A673 (cell line): ENCODE data around the gene HTRA2.

Source experiments
- EZH2 ChIP-seq: fragments of 200-600 bp; sonication (generic); IDR thresholded peaks from 2 replicates; pipeline ENCODE4 v1.6.1; 2017; ENCODE audit warnings: borderline replicate concordance, low read depth, mild to moderate bottlenecking, mixed read lengths, antibody characterized with exemption, low read length; ENCODE audit not compliant: poor library complexity, severe bottlenecking
- TF ChIP-seq, protein P1 (sequence below): fragments of 300-800, 200-600 bp; sonication (generic); conservative IDR thresholded peaks from 2 replicates; pipeline ENCODE4 v1.5.1; 2017; ENCODE audit warnings: low read depth, mild to moderate bottlenecking, antibody characterized with exemption, low read length, moderate library complexity, mixed read lengths

- TF ChIP-seq, protein P1, sequence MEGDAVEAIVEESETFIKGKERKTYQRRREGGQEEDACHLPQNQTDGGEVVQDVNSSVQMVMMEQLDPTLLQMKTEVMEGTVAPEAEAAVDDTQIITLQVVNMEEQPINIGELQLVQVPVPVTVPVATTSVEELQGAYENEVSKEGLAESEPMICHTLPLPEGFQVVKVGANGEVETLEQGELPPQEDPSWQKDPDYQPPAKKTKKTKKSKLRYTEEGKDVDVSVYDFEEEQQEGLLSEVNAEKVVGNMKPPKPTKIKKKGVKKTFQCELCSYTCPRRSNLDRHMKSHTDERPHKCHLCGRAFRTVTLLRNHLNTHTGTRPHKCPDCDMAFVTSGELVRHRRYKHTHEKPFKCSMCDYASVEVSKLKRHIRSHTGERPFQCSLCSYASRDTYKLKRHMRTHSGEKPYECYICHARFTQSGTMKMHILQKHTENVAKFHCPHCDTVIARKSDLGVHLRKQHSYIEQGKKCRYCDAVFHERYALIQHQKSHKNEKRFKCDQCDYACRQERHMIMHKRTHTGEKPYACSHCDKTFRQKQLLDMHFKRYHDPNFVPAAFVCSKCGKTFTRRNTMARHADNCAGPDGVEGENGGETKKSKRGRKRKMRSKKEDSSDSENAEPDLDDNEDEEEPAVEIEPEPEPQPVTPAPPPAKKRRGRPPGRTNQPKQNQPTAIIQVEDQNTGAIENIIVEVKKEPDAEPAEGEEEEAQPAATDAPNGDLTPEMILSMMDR = no peak
- no peak for TF ChIP-seq EZH2
Measured at GRCh38 chr2:74551942-74552913, 22.5 kb downstream of the HTRA2 start.
